Large intestine (tissue), 3 donors: Measurements from ENCODE around the gene ATP10A. TPM values are rescaled to one million over a fixed set of nuclear protein-coding genes. Genes with fewer than 3 reads are reported as not detected.

Experiments used
- DNase-seq, 2 donors: peaks; one replicate each; pipeline versions ENCODE4 v3.0.0 to v3.0.0-alpha.2; 2013
- H3K27ac ChIP-seq: one replicate; pipeline ENCODE4 v1.5.1; 2013; ENCODE audit warnings: low read length
- H3K27me3 ChIP-seq: 2 replicates; pipeline ENCODE4 v1.6.1; 2013; ENCODE audit warnings: low read length; ENCODE audit not compliant: control insufficient read depth, insufficient read depth
- H3K36me3 ChIP-seq: 2 replicates; pipeline ENCODE4 v1.6.1; 2013; ENCODE audit warnings: low read length; ENCODE audit not compliant: control insufficient read depth, insufficient read depth
- H3K4me1 ChIP-seq: one replicate; pipeline ENCODE4 v1.6.1; 2013; ENCODE audit warnings: low read length; ENCODE audit not compliant: control insufficient read depth, insufficient read depth
- H3K4me3 ChIP-seq: one replicate; pipeline ENCODE4 v1.5.1; 2013; ENCODE audit warnings: low read length
- H3K9me3 ChIP-seq: one replicate; pipeline ENCODE4 v1.6.1; 2013; ENCODE audit warnings: mild to moderate bottlenecking, low read depth, low read length, moderate library complexity; ENCODE audit not compliant: control insufficient read depth
- WGBS: methylation state at CpG from one replicate; pipeline ENCODE4 v1.1.5; 2013; ENCODE audit warnings: low lambda C conversion rate; ENCODE audit not compliant: insufficient coverage; 5-methylcytosine and 5-hydroxymethylcytosine counted together
- polyA plus RNA-seq: library from polyadenylated mRNA; unstranded; fragments of 120-200 nt; gene quantifications from one replicate; pipeline ENCODE4 v1.2.1, GENCODE V29; 2013

Gene ATP10A
- polyA plus RNA-seq, 1 donor: 2.2 TPM

DNA sequence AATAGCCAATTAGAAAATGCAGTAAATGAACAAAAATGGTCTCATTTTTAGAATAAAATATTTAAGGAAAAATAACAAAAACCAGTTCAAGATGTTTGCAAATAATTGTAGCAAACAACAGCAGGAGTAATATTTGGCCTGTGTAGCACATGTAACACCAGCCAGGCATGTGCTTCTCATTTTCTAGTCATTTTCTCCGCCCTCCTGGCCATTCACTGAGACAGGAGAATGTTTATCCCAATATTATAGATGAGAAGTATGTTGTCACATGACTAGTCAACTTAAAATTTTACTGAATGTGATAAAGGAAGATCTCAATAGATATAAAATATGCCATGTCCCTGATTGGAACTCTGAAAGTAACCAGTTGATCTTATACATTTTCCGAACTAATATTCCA is 7.8 kb upstream of the ATP10A start:
- no peaks in the 10 kb centered on the region for H3K9me3 ChIP-seq
- DNase-seq: no peak
- no peaks in the 10 kb centered on the region for H3K27me3 ChIP-seq
- whole genome bisulfite sequencing: 80% methylated on average over 2 of the region's 2 CpGs
- no peak overlapping the region for H3K27ac ChIP-seq
- H3K4me1 ChIP-seq: no peaks in the 10 kb centered on the region
- no peak overlapping the region for H3K4me3 ChIP-seq
- H3K36me3 ChIP-seq: no peaks in the 10 kb centered on the region

DNA sequence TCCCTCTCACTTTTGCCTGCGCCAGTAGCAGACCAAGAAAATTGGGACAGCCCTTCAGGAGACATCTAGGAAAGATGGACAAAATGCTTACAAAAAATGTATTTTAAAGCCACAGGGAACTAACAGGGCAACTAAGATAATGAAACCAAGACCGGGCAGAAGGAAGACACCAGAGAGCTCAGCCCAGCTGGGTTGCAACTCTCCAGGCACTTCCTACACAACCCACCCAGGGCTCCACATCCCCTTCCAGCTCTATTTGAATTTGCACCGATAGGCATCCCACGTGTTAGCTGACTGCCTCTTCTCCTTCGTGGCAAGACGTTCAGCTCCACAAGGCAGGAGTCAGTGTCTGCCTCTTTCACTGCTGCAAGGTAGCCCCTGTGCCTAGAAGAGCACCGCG is 6.6 kb upstream of the ATP10A start:
- no CpG with 5 or more reads among the region's 8 CpGs for WGBS

GRCh38 chr15:25866874-25867273 is 3.7 kb upstream of the ATP10A start:
- no peak overlapping the region for H3K27ac ChIP-seq
- 93% methylated on average over 4 of the region's 7 CpGs for WGBS
- H3K9me3 ChIP-seq: peaks cover 5% of the 10 kb centered on the region
- no peaks in the 10 kb centered on the region for H3K4me1 ChIP-seq
- DNase-seq: no peak
- H3K4me3 ChIP-seq: no peak overlapping the region
- H3K27me3 ChIP-seq: peaks cover 19% of the 10 kb centered on the region
- no peaks in the 10 kb centered on the region for H3K36me3 ChIP-seq

More for the DNA sequence above, 6.6 kb upstream of the ATP10A start:
- H3K27ac ChIP-seq: no peak overlapping the region
- no peak overlapping the region for H3K4me3 ChIP-seq
- H3K36me3 ChIP-seq: no peaks in the 10 kb centered on the region
- no peaks in the 10 kb centered on the region for H3K27me3 ChIP-seq
- H3K9me3 ChIP-seq: no peaks in the 10 kb centered on the region
- no peak for DNase-seq
- H3K4me1 ChIP-seq: no peaks in the 10 kb centered on the region

DNA sequence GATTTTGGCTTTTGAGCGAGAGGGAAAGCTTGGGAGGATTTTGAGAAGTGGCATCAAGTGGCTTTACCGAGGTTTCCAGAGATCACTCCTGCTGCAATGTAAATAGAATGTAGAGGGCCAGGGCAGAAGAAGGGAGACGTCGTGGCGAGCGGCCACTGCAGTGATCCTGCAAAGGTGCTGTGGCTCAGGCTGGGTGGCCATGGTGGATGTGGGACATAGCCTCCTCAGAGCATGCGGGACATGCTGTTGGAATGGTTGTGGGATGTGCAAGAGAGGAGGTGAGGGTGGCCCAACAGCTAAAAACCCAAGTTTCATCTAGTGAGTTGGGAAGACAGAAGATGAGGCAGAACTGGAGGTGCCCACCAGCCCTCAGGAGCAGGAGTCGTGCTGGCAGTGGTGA is 3.1 kb upstream of the ATP10A start:
- no peak for DNase-seq
- Histone ChIP-seq H3K27ac (no peak overlapping the region), H3K27me3 (peaks cover 25% of the 10 kb centered on the region), H3K36me3 (no peaks in the 10 kb centered on the region), H3K4me3 (no peak overlapping the region), H3K9me3 (peaks cover 5% of the 10 kb centered on the region), H3K4me1 (no peaks in the 10 kb centered on the region)
- no CpG with 5 or more reads among the region's 8 CpGs for WGBS

GRCh38 chr15:25864966-25865365 is 1.8 kb upstream of the ATP10A start:
- no peak overlapping the region for H3K4me3 ChIP-seq
- 100% methylated on average over 1 of the region's 3 CpGs for WGBS
- H3K9me3 ChIP-seq: peaks cover 5% of the 10 kb centered on the region
- H3K27ac ChIP-seq: no peak overlapping the region
- DNase-seq: no peak
- H3K36me3 ChIP-seq: no peaks in the 10 kb centered on the region
- H3K4me1 ChIP-seq: no peaks in the 10 kb centered on the region
- H3K27me3 ChIP-seq: peaks cover 26% of the 10 kb centered on the region

DNA sequence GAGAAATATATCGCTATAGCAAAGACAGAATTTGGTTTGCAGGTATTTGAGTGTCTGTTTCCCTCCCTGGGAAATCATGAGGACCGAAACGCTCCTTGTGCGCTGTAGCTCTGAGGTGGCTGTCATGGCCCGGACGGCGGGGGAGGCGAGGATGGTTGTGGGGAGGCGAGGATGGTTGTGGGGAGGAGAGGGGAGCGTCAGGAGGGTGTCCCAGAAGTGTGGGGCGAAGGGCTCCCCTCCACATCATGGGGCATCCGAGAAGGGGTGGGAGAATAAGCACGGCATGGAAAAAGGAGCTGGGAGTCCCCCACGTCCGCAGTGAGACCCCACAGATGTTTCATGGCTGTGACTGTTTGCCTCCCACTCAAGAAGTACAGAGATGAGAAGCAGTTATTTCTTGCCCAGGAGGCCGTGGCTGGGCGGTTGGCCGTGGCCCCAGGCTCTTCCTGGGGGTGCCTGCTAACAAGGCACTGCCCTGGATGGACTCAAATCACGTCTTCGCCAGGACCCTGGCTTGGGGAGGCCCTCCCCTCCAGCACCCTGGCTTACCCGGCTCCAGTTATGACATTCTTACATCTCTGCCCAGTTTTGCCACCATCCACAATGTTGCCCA is 947 bp upstream of the ATP10A start:
- H3K36me3 ChIP-seq: no peaks in the 10 kb centered on the region
- no peak overlapping the region for H3K4me3 ChIP-seq
- WGBS: no CpG with 5 or more reads among the region's 21 CpGs
- no peak overlapping the region for H3K27ac ChIP-seq
- H3K4me1 ChIP-seq: no peaks in the 10 kb centered on the region
- H3K27me3 ChIP-seq: peaks cover 26% of the 10 kb centered on the region
- no peak for DNase-seq
- peaks cover 5% of the 10 kb centered on the region for H3K9me3 ChIP-seq

DNA sequence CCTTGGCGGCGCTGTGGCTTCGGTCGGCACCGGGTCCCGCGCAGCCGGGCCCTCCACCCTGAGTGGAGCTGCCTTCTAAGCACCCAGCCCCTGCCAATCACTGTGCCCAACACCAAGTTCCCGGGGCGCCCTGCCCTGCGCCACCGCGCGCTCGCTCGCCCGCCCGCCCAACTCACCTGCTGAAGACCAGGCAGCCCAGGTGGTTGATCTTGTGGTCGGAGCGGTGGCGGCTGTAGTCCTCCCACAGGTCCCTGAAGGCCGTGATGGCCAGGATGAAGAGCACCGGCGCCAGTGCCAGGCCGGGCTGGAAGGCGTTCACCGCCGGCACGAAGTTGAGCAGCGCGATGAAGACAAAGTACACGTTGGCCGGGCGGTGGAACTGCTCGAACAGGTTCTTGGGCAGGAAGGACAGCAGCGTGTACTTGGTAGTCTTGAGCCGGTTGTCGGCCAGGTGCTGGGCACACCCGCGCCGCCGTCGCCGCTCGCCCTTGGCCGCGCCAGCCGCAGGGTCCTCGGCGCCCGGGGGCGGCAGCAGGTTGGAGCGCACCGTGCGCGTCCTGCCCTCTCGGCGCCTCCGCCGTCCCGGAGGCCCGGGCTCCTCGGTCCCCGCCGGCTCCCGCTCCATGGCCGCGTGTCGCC is 536 bp downstream of the ATP10A start:
- peak in 1 of 2 donors; percentile 45 for DNase-seq
- WGBS: no CpG with 5 or more reads among the region's 69 CpGs
- Histone ChIP-seq H3K27me3 (peaks cover 26% of the 10 kb centered on the region), H3K27ac (no peak overlapping the region), H3K4me3 (peak overlapping the region; percentile 21), H3K4me1 (no peaks in the 10 kb centered on the region), H3K36me3 (no peaks in the 10 kb centered on the region), H3K9me3 (peaks cover 5% of the 10 kb centered on the region)

DNA sequence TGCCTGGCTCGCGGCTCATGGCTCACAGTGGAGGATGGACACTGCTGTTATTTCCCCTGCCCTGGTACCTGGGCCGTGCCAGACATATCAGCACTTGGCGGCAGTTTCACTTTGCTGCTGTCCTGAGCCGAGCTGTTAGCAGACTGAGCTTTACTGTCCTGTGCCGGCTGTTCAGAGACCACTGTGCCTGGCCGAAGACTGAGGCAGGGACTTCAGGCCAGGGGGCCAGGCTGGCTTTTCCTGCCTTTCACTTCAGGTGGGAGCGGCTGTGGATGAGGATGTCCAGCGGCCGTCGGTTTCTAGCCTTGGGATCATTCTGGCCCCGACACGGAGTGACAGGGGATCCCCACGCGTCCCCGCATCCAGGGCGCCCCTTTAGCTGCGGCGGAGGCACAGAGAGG is 1.1 kb downstream of the ATP10A start:
- WGBS: no CpG with 5 or more reads among the region's 19 CpGs
- peaks cover 26% of the 10 kb centered on the region for H3K27me3 ChIP-seq
- H3K27ac ChIP-seq: no peak overlapping the region
- no peaks in the 10 kb centered on the region for H3K36me3 ChIP-seq
- H3K4me3 ChIP-seq: peak overlapping the region; percentile 21
- peaks cover 5% of the 10 kb centered on the region for H3K9me3 ChIP-seq
- no peak for DNase-seq
- no peaks in the 10 kb centered on the region for H3K4me1 ChIP-seq

- no peaks in the 10 kb centered on the region for H3K4me1 ChIP-seq
- no peak overlapping the region for H3K27ac ChIP-seq
- peaks cover 26% of the 10 kb centered on the region for H3K27me3 ChIP-seq
- 80% methylated on average over 1 of the region's 20 CpGs for WGBS
- H3K4me3 ChIP-seq: no peak overlapping the region
- DNase-seq: no peak
- no peaks in the 10 kb centered on the region for H3K36me3 ChIP-seq
- peaks cover 5% of the 10 kb centered on the region for H3K9me3 ChIP-seq
Measured at GRCh38 chr15:25860885-25861866, 2.0 kb downstream of the ATP10A start.

GRCh38 chr15:25859838-25860645 is 3.1 kb downstream of the ATP10A start:
- no peak overlapping the region for H3K27ac ChIP-seq
- WGBS: 71% methylated on average over 1 of the region's 15 CpGs
- peaks cover 26% of the 10 kb centered on the region for H3K27me3 ChIP-seq
- H3K4me3 ChIP-seq: no peak overlapping the region
- H3K36me3 ChIP-seq: no peaks in the 10 kb centered on the region
- no peaks in the 10 kb centered on the region for H3K4me1 ChIP-seq
- H3K9me3 ChIP-seq: peaks cover 5% of the 10 kb centered on the region
- no peak for DNase-seq
